Nephron (organoid): ENCODE data around the gene UGT1A10.

Source experiments
- H3K27ac Mint-ChIP-seq, 3 experiments: 2 replicates each; pipeline ENCODE4 v1.8.0; 2020; ENCODE audit warnings: mixed read lengths in 3 of 3, mild to moderate bottlenecking in 2 of 3, moderate library complexity in 1 of 3
- H3K27me3 Mint-ChIP-seq: 2 replicates; pipeline ENCODE4 v1.8.0; 2021; ENCODE audit warnings: low read depth, mild to moderate bottlenecking, moderate library complexity, mixed read lengths
- H3K36me3 Mint-ChIP-seq: 2 replicates; pipeline ENCODE4 v1.8.0; 2020; ENCODE audit warnings: low read depth, mixed read lengths
- H3K4me1 Mint-ChIP-seq: 2 replicates; pipeline ENCODE4 v1.8.0; 2020; ENCODE audit warnings: mixed read lengths
- H3K4me3 Mint-ChIP-seq, 3 experiments: 2 replicates each; pipeline ENCODE4 v1.8.0; 2020; ENCODE audit warnings: mild to moderate bottlenecking in 3 of 3, mixed read lengths in 3 of 3, moderate library complexity in 2 of 3
- H3K9me3 Mint-ChIP-seq: 2 replicates; pipeline ENCODE4 v1.8.0; 2020; ENCODE audit warnings: mixed read lengths
- CTCF ChIP-seq, 3 experiments: fragments of 200-600 bp; sonication (generic); IDR thresholded peaks; one replicate each; pipeline ENCODE4 v1.5.0; 2021; ENCODE audit warnings: antibody characterized with exemption in 3 of 3; ENCODE audit not compliant: unreplicated experiment in 3 of 3

UGT1A10 gene

GRCh38 chr2:233764264-233764663 lies 128.0 kb downstream of the UGT1A10 start:
- no peaks in the 10 kb centered on the region for H3K9me3 Mint-ChIP-seq
- H3K4me3 Mint-ChIP-seq, result no peak overlapping the region
- H3K4me1 Mint-ChIP-seq, result no peaks in the 10 kb centered on the region
- H3K36me3 Mint-ChIP-seq, result no peaks in the 10 kb centered on the region
- H3K27ac Mint-ChIP-seq, result no peak overlapping the region
- H3K27me3 Mint-ChIP-seq, result peaks cover 5% of the 10 kb centered on the region
- no peak for TF ChIP-seq CTCF (IDR thresholded peaks at IDR 0.05; ENCODE audit: unreplicated experiment in 3 of 3)

- Mint-ChIP-seq H3K4me1 (no peaks in the 10 kb centered on the region), H3K27ac (no peak overlapping the region), H3K36me3 (no peaks in the 10 kb centered on the region), H3K9me3 (no peaks in the 10 kb centered on the region), H3K4me3 (no peak overlapping the region), H3K27me3 (peaks cover 5% of the 10 kb centered on the region)
- no peak for TF ChIP-seq CTCF (IDR thresholded peaks at IDR 0.05; ENCODE audit: unreplicated experiment in 3 of 3)
Measured at GRCh38 chr2:233764761-233765160, 128.5 kb downstream of the UGT1A10 start.

- H3K36me3 Mint-ChIP-seq, result no peaks in the 10 kb centered on the region
Measured at GRCh38 chr2:233766416-233766815, 130.2 kb downstream of the UGT1A10 start.

GRCh38 chr2:233768076-233768475 lies 131.8 kb downstream of the UGT1A10 start:
- H3K36me3 Mint-ChIP-seq, result no peaks in the 10 kb centered on the region
- no peaks in the 10 kb centered on the region for H3K9me3 Mint-ChIP-seq
- no peak overlapping the region for H3K4me3 Mint-ChIP-seq
- peaks cover 3% of the 10 kb centered on the region for H3K27me3 Mint-ChIP-seq
- H3K27ac Mint-ChIP-seq, result no peak overlapping the region
- TF ChIP-seq CTCF (IDR thresholded peaks at IDR 0.05; ENCODE audit: unreplicated experiment in 3 of 3), result no peak
- no peaks in the 10 kb centered on the region for H3K4me1 Mint-ChIP-seq

More at GRCh38 chr2:233766416-233766815, 130.2 kb downstream of the UGT1A10 start:
- no peaks in the 10 kb centered on the region for H3K27me3 Mint-ChIP-seq
- H3K4me3 Mint-ChIP-seq, result no peak overlapping the region
- H3K4me1 Mint-ChIP-seq, result no peaks in the 10 kb centered on the region
- H3K27ac Mint-ChIP-seq, result no peak overlapping the region
- no peak for TF ChIP-seq CTCF (IDR thresholded peaks at IDR 0.05; ENCODE audit: unreplicated experiment in 3 of 3)
- H3K9me3 Mint-ChIP-seq, result no peaks in the 10 kb centered on the region

GRCh38 chr2:233769260-233769659 lies 133.0 kb downstream of the UGT1A10 start:
- H3K9me3 Mint-ChIP-seq, result no peaks in the 10 kb centered on the region
- no peak for TF ChIP-seq CTCF (IDR thresholded peaks at IDR 0.05; ENCODE audit: unreplicated experiment in 3 of 3)
- no peaks in the 10 kb centered on the region for H3K36me3 Mint-ChIP-seq
- H3K27me3 Mint-ChIP-seq, result peaks cover 3% of the 10 kb centered on the region
- no peak overlapping the region for H3K27ac Mint-ChIP-seq
- no peak overlapping the region for H3K4me3 Mint-ChIP-seq
- no peaks in the 10 kb centered on the region for H3K4me1 Mint-ChIP-seq

- Mint-ChIP-seq H3K4me3 (no peak overlapping the region), H3K27me3 (peaks cover 7% of the 10 kb centered on the region), H3K27ac (no peak overlapping the region), H3K36me3 (no peaks in the 10 kb centered on the region), H3K4me1 (no peaks in the 10 kb centered on the region), H3K9me3 (peaks cover 1% of the 10 kb centered on the region)
- no peak for TF ChIP-seq CTCF (IDR thresholded peaks at IDR 0.05; ENCODE audit: unreplicated experiment in 3 of 3)
Measured at GRCh38 chr2:233772153-233772552, 135.9 kb downstream of the UGT1A10 start.
